RWPE1 (cell line): ENCODE measurements around the gene AURKAIP1.
"Not testable (repeated sequence)": the region's sequence is repeated elsewhere in the genome, so short reads cannot be mapped to it uniquely, and the experiment has no call there.

Experiments used
- CTCF ChIA-PET: fragments of 350-600 bp; sonication (Branson Sonifier 250); formaldehyde crosslinking; extraction: SDS; loops from one replicate; lab custom pipeline; 2021; lab: Yijun Ruan, JAX
- POLR2A ChIA-PET: fragments of 400-600 bp; formaldehyde crosslinking; extraction: SDS; loops from one replicate; lab custom pipeline; 2020; ENCODE audit warnings: antibody characterized with exemption; ENCODE audit not compliant: low non-redundant PET; lab: Yijun Ruan, JAX
- DNase-seq: peaks from one replicate; pipeline ENCODE4 v3.0.0; 2012; ENCODE audit warnings: low spot score
- H3K27ac ChIP-seq: fragments of 450-650 bp; 2 replicates; pipeline ENCODE4 v1.5.1; 2017
- CTCF ChIP-seq: fragments of 450-650 bp; conservative IDR thresholded peaks from 2 replicates; pipeline ENCODE4 v1.5.1; 2017; ENCODE audit warnings: low read depth, mild to moderate bottlenecking

The AURKAIP1 gene

GRCh38 chr1:1406101-1406820 lies 31.3 kb upstream of the AURKAIP1 start:
- TF ChIP-seq CTCF: no peak
- POLR2A ChIA-PET: interaction anchor here (0.5 to 1.6 kb wide), 3 partner anchors 23 to 56 kb away, joined by 4 to 6 read pairs (median 5); no protein-coding TSS in a partner anchor
- H3K27ac ChIP-seq: peak overlapping the region; percentile 82
- CTCF ChIA-PET: interaction anchor here (0.8 to 3.0 kb wide), 2 partner anchors 35 to 99 kb away, joined by 3 to 15 read pairs; no protein-coding TSS in a partner anchor
- DNase-seq: no peak

- no peak for TF ChIP-seq CTCF
These were observed 28.6 kb upstream of the AURKAIP1 start for GRCh38 chr1:1403653-1404052.

GRCh38 chr1:1402901-1403392 lies 27.9 kb upstream of the AURKAIP1 start:
- DNase-seq, POLR2A ChIA-PET: not testable (repeated sequence)
- CTCF ChIA-PET: interaction anchor here (1.0 to 1.4 kb wide), 2 partner anchors 12 to 39 kb away, joined by 5 to 9 read pairs; no protein-coding TSS in a partner anchor
- peak overlapping the region; percentile 82 for H3K27ac ChIP-seq

More at GRCh38 chr1:1403653-1404052, 28.6 kb upstream of the AURKAIP1 start:
- ChIA-PET CTCF (no interaction called here), POLR2A (no interaction called here)
- no peak for DNase-seq
- H3K27ac ChIP-seq: peak overlapping the region; percentile 82

- H3K27ac ChIP-seq: peak overlapping the region; percentile 82
- POLR2A ChIA-PET: interaction anchor here (0.7 kb wide), 1 partner anchor 38 kb away, joined by 3 read pairs; no protein-coding TSS in a partner anchor
- CTCF ChIA-PET: interaction anchor here (1.0 to 1.4 kb wide), 2 partner anchors 13 to 39 kb away, joined by 5 to 9 read pairs; no protein-coding TSS in a partner anchor
- DNase-seq: no peak
- TF ChIP-seq CTCF: peak; percentile 48
These were observed 27.3 kb upstream of the AURKAIP1 start for GRCh38 chr1:1402072-1402900.

- CTCF ChIA-PET: interaction anchor here (1.4 kb wide), 1 partner anchor 40 kb away, joined by 9 read pairs; no protein-coding TSS in a partner anchor
- no peak for DNase-seq
- H3K27ac ChIP-seq: peak overlapping the region; percentile 82
- POLR2A ChIA-PET: no interaction called here
- TF ChIP-seq CTCF: no peak
These were observed 26.5 kb upstream of the AURKAIP1 start for GRCh38 chr1:1401457-1402010.

GRCh38 chr1:1400576-1401456 lies 25.8 kb upstream of the AURKAIP1 start:
- ChIA-PET CTCF (interaction anchor here (0.6 to 1.3 kb wide), 3 partner anchors 32 to 45 kb away, joined by 4 to 5 read pairs (median 4); no protein-coding TSS in a partner anchor), POLR2A (interaction anchor here (0.7 kb wide), 1 partner anchor 37 kb away, joined by 3 read pairs; no protein-coding TSS in a partner anchor)
- no peak for TF ChIP-seq CTCF
- no peak for DNase-seq
- H3K27ac ChIP-seq: peak overlapping the region; percentile 82
